Rectal smooth muscle tissue (tissue), 1 donor: ENCODE results near the gene PRSS35.
A peak's percentile ranks its signal among the peaks of the same experiment; 100 is the strongest.

Source experiments
- H3K27ac ChIP-seq: one replicate; pipeline ENCODE4 v1.7.0; 2013; ENCODE audit warnings: low read depth, low read length, inconsistent platforms
- H3K27me3 ChIP-seq: one replicate; pipeline ENCODE4 v1.7.0; 2013; ENCODE audit warnings: low read length; ENCODE audit not compliant: control insufficient read depth, insufficient read depth
- H3K36me3 ChIP-seq: one replicate; pipeline ENCODE4 v1.7.0; 2013; ENCODE audit warnings: low read length; ENCODE audit not compliant: control insufficient read depth, insufficient read depth
- H3K4me1 ChIP-seq: one replicate; pipeline ENCODE4 v1.7.0; 2013; ENCODE audit warnings: low read length; ENCODE audit not compliant: control insufficient read depth, insufficient read depth
- H3K4me3 ChIP-seq: one replicate; pipeline ENCODE4 v1.7.0; 2013; ENCODE audit warnings: low read length
- H3K9ac ChIP-seq: one replicate; pipeline ENCODE4 v1.7.0; 2013; ENCODE audit warnings: low read length

The PRSS35 gene

GRCh38 chr6:83511901-83512681, at the start of gene PRSS35:
Gene PRSS35 (plus strand): TSS chr6:83512534. CDS start chr6:83523442, 10,908 bp downstream.
- no peaks in the 10 kb centered on the region for H3K4me1 ChIP-seq
- H3K27ac ChIP-seq = no peak within 1 kb of the TSS
- no peaks in the 10 kb centered on the region for H3K36me3 ChIP-seq
- no peak within 1 kb of the TSS for H3K9ac ChIP-seq
- peak within 1 kb of the TSS; percentile 54 for H3K4me3 ChIP-seq
- H3K27me3 ChIP-seq = no peaks in the 10 kb centered on the region

- no peak overlapping the region for H3K9ac ChIP-seq
- no peak overlapping the region for H3K4me3 ChIP-seq
- no peak overlapping the region for H3K27ac ChIP-seq
- no peaks in the 10 kb centered on the region for H3K4me1 ChIP-seq
- H3K27me3 ChIP-seq = no peaks in the 10 kb centered on the region
- H3K36me3 ChIP-seq = no peaks in the 10 kb centered on the region
Observed at GRCh38 chr6:83463886-83464285, 48.4 kb upstream of the PRSS35 start.

GRCh38 chr6:83464381-83465140, 47.8 kb upstream of the PRSS35 start:
- H3K36me3 ChIP-seq = no peaks in the 10 kb centered on the region
- no peak overlapping the region for H3K27ac ChIP-seq
- no peaks in the 10 kb centered on the region for H3K27me3 ChIP-seq
- H3K4me3 ChIP-seq = no peak overlapping the region
- no peak overlapping the region for H3K9ac ChIP-seq
- no peaks in the 10 kb centered on the region for H3K4me1 ChIP-seq

GRCh38 chr6:83466328-83466727, 46.0 kb upstream of the PRSS35 start:
- no peaks in the 10 kb centered on the region for H3K27me3 ChIP-seq
- no peak overlapping the region for H3K9ac ChIP-seq
- H3K36me3 ChIP-seq = no peaks in the 10 kb centered on the region
- H3K4me3 ChIP-seq = no peak overlapping the region
- H3K27ac ChIP-seq = no peak overlapping the region
- no peaks in the 10 kb centered on the region for H3K4me1 ChIP-seq

- H3K4me1 ChIP-seq = no peaks in the 10 kb centered on the region
- H3K27ac ChIP-seq = no peak overlapping the region
Observed at GRCh38 chr6:83467620-83468036, 44.7 kb upstream of the PRSS35 start.

GRCh38 chr6:83470001-83470400, 42.3 kb upstream of the PRSS35 start:
- no peak overlapping the region for H3K4me3 ChIP-seq
- H3K27me3 ChIP-seq = no peaks in the 10 kb centered on the region
- H3K27ac ChIP-seq = no peak overlapping the region
- H3K4me1 ChIP-seq = no peaks in the 10 kb centered on the region
- no peak overlapping the region for H3K9ac ChIP-seq
- no peaks in the 10 kb centered on the region for H3K36me3 ChIP-seq

More at GRCh38 chr6:83467620-83468036, 44.7 kb upstream of the PRSS35 start:
- Histone ChIP-seq H3K9ac (no peak overlapping the region), H3K27me3 (no peaks in the 10 kb centered on the region), H3K36me3 (no peaks in the 10 kb centered on the region), H3K4me3 (no peak overlapping the region)

- no peak overlapping the region for H3K9ac ChIP-seq
- H3K36me3 ChIP-seq = no peaks in the 10 kb centered on the region
- no peaks in the 10 kb centered on the region for H3K4me1 ChIP-seq
- no peaks in the 10 kb centered on the region for H3K27me3 ChIP-seq
- H3K27ac ChIP-seq = no peak overlapping the region
- H3K4me3 ChIP-seq = no peak overlapping the region
Observed at GRCh38 chr6:83470587-83470986, 41.7 kb upstream of the PRSS35 start.

GRCh38 chr6:83472767-83473166, 39.6 kb upstream of the PRSS35 start:
- H3K27ac ChIP-seq = no peak overlapping the region
- no peaks in the 10 kb centered on the region for H3K27me3 ChIP-seq

GRCh38 chr6:83474309-83474708, 38.0 kb upstream of the PRSS35 start:
- no peak overlapping the region for H3K27ac ChIP-seq
- no peak overlapping the region for H3K9ac ChIP-seq
- H3K4me1 ChIP-seq = no peaks in the 10 kb centered on the region
- no peaks in the 10 kb centered on the region for H3K27me3 ChIP-seq
- H3K36me3 ChIP-seq = no peaks in the 10 kb centered on the region
- H3K4me3 ChIP-seq = no peak overlapping the region

More at GRCh38 chr6:83472767-83473166, 39.6 kb upstream of the PRSS35 start:
- Histone ChIP-seq H3K9ac (no peak overlapping the region), H3K36me3 (no peaks in the 10 kb centered on the region), H3K4me3 (no peak overlapping the region), H3K4me1 (no peaks in the 10 kb centered on the region)

- Histone ChIP-seq H3K36me3 (no peaks in the 10 kb centered on the region), H3K27me3 (no peaks in the 10 kb centered on the region), H3K4me1 (no peaks in the 10 kb centered on the region), H3K4me3 (no peak overlapping the region), H3K9ac (no peak overlapping the region), H3K27ac (no peak overlapping the region)
Observed at GRCh38 chr6:83476971-83477370, 35.4 kb upstream of the PRSS35 start.

- H3K36me3 ChIP-seq = no peaks in the 10 kb centered on the region
- H3K4me1 ChIP-seq = no peaks in the 10 kb centered on the region
- H3K27ac ChIP-seq = no peak overlapping the region
- H3K9ac ChIP-seq = no peak overlapping the region
- no peaks in the 10 kb centered on the region for H3K27me3 ChIP-seq
- H3K4me3 ChIP-seq = no peak overlapping the region
Observed at GRCh38 chr6:83479389-83479788, 32.9 kb upstream of the PRSS35 start.

GRCh38 chr6:83480470-83480869, 31.9 kb upstream of the PRSS35 start:
- no peaks in the 10 kb centered on the region for H3K36me3 ChIP-seq
- no peak overlapping the region for H3K9ac ChIP-seq
- no peak overlapping the region for H3K27ac ChIP-seq
- H3K4me1 ChIP-seq = no peaks in the 10 kb centered on the region
- no peak overlapping the region for H3K4me3 ChIP-seq
- H3K27me3 ChIP-seq = no peaks in the 10 kb centered on the region
